HL-60/S4 treated with retinoic acid at 250 ng/mL for 4 days and 3 days (cell line): Measurements from ENCODE around the gene IGF1R.

Source experiments
- in situ Hi-C: fragments of 300-500 bp; cut with MboI; formaldehyde crosslinking; loops from 2 replicates; pipeline ENCODE4 v1.7.0; 2022; ENCODE audit warnings: low sequenced_read_pairs

The IGF1R gene

DNA sequence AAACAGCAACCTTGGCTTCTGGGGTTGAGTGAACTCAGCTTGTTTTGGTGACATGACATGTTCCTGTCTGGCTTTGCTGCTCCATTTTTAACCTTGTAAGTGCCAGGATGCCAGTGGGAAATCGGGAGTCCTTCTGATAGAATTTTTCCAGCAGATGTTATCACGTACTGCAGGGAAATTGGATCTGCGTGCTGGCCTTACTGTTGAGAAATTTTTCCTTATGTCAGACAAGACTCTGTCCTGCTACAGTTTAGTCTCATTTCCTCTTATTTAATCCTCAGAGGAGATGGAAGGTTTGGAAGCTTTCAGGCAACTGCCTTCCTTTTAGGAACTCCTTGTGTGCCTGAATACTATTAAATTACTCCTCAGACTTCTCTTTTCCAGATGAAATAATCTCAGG, 278.7 kb downstream of the IGF1R start:
- in situ Hi-C loops, result no loop called here

DNA sequence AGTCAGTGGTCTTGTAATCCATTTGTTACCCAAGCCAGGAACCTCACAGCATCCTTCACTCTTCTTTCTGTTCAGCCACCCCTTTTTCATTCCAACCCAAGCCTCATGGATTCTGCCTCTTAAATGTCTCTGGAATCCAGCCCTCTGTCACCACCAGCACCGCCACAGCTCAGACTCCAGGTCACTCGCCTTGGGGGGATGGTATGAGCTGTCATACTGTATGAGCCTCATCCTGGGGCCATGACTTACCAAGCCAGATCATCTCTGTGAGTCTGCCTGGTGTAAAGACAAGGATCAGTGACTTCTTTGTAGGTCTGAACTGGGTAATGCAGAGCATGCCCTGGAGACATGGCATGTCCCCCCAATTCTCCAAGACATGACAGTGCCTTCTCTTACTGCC, 279.7 kb downstream of the IGF1R start:
- in situ Hi-C loops, result no loop called here

DNA sequence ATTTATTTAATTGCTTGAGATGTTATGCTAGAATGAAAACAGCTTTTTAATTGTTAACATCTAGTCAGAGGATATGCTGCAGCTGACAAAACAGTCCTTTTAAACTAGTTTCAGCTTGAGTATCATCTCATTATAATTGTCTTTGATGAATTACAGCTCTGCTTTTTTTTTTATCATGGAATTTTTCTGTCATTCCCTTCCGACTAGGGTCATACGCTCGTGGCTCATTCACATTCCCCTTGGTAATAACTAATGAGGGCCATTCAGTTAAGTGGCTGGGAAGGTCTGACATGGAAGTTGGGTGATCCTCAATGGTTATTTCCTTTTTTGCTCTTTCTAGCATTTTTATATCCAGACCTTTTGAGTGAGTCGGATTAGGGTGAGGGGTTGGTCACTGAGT, 282.2 kb downstream of the IGF1R start:
- in situ Hi-C loops, result no loop called here

DNA sequence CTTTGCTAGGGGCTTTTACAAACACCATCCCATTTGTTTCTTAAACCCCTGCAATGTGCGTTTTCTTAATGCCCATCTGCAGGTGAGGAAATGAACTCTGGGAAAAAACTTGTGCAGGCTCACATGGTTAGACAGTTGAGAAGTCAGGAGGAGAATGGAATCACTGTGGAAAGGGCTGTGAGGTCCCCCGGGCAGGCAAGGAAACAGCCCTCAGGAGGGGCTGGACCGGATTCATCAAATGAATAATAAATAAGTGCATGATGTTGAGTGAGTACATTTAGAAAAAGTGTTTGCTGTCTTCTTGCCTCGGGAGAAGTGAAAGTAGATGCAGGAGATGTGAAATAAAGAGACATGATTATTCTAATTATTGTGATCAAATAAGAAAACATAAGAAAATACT, 282.7 kb downstream of the IGF1R start:
- in situ Hi-C loops, result no loop called here

DNA sequence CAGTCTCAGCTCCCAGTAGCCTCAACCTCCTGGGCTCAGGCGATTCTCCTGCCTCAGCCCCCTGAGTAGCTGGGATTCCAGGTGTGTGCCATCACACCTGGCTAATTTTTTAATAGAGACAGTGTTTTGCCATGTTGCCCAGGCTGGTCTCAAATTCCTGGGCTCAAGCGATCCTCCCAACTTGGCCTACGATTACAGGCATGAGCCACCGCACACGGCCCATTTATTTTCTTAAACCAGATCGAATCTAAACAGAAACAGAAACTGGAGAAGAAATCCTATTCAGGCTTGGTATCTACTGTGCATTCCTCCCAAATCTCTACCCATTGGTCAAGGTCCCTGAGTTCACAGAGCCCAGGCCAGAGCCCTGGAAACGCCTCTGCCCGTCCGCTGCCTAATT, 285.1 kb downstream of the IGF1R start:
- in situ Hi-C loops, result no loop called here

DNA sequence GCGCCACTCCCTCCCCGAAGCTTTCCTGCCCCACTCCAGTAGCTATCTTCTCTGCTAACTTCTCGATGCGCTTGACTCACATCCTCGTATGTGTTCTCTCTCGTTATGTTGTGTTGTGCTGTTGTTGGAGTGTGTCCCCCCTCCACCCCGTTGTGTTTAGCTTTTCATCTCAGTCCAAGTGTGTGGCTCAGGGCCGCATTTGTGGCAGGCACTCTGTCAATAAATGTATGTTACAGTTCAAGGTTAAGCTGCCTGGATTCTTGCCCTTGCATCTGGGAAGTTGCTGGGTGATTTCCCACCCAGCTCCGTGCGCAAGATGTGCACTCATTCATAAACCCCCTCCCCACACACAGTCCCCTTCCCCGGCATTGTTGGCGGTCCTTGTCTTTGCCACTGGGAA, 287.4 kb downstream of the IGF1R start:
- in situ Hi-C loops, result no loop called here

DNA sequence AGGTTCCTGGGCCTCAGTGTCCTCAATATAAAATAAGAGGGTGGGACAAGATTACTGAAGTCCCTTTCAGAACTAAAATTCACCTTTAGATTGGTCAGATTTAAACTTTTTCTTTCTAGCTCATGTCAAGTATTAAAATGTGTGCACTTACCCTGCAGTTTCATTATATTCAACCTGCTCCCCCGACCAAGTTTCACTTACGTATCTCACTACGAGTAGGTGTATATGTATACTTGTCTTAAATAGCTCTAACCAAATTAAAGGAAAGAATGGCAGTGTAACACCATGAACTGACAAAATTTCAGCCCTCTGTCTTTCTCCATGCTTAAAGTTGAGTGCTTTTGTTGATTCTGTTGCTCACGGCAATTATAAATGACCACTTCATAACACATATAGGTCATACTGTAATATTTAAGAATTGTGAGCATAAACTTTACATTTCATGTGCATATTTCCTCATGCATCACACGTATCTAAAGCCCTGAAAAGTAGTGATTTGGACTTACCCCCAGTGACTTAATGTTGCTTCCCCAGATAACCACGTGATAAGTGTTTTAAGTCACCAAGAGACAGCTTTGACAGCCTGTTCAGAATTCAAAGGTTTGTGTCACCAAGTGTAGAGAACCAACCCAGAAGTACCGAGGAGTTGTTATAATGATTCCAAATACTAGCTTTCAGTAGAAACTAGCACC, 289.2 kb downstream of the IGF1R start:
- in situ Hi-C loops, result no loop called here

DNA sequence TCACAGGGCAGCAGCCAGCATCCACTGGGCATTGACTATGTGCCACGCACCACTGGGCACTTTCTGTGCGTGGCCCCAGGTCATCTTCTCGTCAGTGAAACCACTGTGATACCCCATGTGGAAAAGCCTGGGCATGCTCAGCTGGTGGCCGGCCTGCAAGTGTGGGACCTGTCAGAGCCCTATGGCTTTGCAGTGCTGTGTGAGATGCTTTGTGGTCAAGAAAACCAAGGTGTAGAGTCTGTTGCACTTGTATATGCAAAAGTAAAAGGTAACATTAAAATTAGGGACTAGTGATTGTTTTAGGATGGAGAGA, 289.7 kb downstream of the IGF1R start:
- in situ Hi-C loops, result no loop called here

DNA sequence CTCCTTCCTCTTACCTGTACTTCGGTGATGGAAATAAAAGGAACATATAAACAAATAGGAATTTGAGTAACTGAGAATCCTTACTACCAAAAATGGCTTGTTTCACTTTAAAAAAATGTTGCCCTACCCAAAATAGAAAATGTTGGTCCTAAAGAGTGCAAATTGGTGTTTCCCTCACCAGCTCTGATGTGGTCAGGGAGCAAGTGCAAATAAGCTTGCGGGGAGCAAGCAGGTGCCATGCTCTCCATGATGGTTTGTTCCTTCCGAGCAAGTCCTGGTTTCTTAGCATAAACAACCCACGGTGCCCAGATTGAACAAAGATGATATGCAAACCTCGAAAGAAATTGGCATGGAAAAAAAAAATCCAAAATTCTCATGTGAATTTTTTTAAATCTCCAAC, 290.5 kb downstream of the IGF1R start:
- in situ Hi-C loops, result no loop called here

DNA sequence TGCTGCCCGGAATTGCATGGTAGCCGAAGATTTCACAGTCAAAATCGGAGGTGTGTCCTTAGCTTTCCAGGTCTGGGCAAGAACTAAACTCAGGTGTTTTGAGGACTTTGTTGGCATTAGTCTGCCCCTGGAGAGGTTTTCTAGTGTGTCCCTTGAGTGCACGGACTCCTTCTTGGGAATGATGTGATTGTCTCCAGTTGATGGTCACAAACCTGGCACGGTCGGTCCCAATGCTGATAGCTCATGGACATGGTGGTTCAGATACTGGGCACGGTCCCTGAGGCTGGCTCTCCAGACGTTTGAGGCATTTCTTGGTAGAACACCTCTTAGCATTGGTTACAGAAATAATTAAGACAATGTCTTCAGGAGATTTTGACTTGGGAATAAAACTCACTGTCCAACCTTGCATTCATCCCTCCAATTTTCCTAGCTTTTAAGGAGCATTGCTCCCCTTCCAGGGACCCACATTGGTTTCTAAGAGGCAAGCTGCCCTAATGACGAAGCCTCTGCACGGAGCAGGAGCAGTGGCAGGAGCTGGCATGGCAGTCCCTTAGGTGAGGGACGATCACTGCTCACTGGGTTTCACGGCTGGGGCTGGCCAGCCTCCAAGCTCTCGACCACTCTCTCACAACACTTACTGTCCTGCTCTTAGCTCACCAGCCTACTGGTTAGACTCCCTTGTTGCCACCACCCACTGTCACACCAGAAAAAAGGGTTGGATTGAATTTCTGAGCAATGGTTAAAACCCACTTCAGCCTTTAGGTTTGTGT, 291.2 kb downstream of the IGF1R start:
- in situ Hi-C loops, result no loop called here

DNA sequence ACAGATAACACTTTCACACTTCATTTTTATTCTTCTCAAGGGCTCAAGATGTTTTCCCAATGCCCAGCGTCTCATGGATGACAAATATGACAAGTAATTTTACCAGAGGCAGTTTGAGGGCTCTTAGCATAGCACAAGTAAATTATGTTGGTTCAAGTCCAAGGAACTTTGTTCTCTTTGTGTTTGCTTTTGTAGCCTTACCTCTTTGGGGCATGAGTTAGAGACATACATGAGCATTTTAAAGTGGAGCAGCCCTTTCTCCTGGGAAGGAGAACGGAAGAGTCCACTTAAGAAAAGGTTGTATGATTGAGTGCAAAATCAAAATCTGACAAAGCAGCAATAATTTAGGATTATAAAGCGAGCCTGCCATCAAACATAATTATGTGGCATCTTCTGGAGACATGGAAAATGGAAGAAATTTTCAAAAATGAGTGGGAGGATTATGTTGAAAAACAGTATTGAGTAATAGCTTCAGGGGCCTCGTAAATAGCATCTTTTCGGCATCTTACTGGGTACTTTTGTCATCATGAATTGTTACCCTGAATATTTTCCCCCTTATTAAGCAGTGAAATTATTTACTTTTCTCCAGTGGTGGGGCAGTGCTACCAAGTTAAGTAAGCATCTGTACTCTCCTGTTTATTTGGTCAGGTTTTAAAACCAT, 293.4 kb downstream of the IGF1R start:
- in situ Hi-C loops, result no loop called here

DNA sequence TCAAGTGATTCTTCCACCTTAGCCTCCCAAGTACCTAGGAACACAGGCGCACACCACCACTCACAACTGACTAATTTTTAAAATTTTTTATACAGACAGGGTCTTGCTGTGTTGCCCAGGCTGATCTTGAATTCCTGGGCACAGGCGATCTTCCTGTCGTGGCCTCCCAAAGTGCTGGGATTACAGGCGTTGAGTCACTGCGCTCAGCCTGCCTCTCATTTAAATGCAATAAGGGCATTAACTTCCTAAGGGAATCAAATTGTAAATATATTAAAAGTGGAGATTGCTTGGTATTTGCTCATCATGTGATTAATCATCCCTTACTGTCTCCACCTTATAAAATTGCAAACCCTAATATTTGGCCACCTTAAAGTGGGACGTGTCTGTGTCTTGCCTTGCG, 294.1 kb downstream of the IGF1R start:
- in situ Hi-C loops, result no loop called here

DNA sequence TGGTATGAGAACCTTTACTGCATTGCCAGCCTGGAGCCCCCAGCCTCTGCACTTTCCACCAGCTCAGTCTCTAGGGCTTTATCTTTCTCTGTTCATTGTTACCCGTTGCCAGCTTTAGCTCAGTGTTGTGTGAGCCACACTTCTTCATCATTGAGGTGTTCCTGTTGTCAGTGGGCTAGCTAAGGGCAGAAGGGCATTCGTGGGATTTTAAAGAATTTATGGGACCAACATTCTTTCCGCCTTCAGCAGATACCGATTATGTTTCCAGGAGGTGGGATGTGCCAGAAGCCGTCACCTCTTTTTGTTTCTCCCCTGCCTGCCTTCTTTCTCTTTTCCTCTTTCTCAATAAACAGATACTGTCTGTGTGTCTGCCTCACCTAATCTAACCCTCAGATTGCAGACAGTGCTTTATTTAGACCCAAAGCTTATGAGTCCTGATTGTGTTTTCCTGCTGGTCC, 294.7 kb downstream of the IGF1R start:
- in situ Hi-C loops, result no loop called here

DNA sequence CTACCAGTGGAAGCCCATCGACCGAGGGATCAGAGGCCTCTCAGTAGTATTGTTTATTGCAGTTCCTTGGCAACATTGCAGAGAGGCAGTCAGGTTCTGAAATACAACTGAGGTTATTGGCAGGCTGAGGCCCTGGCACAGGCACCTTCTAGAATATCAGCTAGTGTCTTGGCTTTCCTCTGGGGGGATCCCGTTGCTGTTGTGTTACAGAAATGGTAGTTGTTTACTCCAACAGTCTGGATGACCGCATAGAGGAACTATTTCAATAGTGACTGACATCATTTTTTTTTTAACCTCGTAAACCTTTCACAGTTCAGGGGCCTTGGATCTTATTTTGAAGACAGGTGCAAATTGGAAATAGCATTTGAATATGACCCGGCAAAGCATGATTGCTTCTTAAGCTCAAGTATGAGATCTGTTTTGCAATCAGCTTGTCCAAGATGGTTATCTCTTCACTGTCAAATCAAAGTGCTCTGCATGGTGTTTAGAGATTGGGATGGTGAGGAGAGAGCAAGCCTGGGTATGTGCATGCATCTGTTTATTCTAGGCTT, 295.3 kb downstream of the IGF1R start:
- in situ Hi-C loops, result no loop called here

DNA sequence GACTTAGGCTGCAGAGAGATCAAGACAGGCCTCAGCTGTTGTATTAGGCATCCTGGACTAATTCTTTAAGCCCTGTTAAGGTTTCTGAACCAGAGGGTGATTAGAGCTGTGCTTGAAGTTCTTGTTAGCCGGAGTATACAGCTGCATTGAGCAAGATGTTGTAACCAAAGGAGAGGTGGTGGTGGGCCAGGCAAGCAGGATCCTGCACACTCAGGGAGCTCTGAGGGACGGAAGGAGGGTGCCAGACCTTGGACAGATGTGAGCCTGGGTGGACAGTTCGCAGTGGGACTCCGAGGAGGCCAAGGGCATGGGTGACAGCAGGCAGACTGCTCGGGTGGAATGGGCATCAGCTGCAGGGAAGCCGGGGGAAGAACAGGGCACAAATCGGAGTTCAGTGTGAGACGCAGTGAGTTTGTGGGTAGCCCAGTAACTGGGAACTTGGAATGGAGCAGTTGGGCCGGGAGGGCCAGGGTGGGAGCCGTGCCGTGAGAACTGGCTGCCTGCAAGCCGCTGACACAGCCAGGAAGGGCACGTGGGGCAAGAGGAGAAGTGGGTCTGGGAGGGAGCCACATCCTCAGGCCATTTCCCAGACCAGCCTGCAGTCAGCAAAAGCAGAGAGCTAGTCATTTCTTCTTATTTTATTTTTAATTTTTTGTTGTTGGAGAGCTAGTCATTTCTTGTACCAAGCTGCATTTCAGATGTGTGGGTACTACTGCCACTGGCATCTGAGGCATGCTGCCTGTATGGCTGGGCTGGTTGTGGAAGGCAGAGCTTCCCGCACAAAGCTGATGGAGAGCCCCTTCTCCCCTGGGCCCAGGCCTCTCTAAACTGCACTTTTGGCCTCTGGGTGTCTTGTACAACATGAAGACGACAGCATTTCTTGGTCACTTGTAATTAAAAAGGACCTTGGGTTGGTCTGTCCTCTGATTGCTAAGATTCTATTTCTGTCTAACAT, 298.2 kb downstream of the IGF1R start:
- in situ Hi-C loops, result no loop called here

DNA sequence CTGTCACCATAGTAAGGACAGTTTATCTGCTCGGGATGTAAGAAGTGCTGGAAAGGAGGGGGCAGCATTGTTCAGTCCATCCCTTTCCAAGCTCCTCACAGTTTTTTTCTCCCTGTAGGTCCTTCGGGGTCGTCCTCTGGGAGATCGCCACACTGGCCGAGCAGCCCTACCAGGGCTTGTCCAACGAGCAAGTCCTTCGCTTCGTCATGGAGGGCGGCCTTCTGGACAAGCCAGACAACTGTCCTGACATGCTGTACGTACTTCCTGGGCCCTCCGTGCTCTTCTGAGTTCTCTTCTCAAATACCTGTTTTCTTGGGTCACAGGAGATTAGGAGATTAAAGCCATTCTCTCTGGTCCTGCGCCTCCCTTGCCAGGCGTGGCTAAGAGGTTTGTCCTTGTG, 300.1 kb downstream of the IGF1R start:
- in situ Hi-C loops, result no loop called here

DNA sequence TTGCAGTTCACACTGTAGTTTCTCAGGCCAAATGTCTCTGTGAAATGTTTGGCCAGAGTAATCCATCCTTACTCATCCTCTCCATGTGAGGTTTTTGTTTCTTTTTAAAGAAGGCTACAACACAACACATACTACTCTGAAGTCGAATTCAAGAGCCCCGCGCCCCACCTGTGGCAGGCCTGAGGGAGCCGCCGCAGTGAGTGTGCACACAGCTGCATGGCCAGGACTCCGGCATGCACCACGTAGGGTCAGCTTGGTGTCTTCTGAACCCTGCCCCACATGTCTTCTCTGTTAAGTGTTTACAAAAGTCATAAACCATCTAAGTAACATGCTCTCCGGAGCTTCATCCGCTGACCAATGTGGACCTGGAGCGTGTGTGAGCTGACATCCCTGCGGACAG, 300.6 kb downstream of the IGF1R start:
- in situ Hi-C loops, result no loop called here

DNA sequence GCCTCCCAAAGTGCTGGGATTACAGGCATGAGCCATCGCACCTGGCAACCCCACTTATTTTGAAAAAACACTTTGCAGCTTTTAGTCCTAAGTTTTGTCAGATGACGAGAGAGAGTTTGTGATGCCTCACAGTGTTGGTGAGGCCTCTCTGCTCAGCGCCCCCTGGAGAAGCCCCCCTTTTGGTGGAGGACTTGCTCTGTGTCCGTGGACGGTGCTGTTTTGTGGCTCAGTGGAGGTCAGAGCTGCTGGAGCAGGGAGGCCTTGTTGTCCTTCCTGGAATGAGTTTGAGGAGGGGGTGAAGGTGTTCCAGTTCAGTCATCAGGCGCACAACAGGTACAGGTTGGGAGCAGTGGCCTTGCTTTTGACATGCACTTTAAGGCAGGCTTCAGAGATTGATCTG, 301.3 kb downstream of the IGF1R start:
- in situ Hi-C loops, result no loop called here

DNA sequence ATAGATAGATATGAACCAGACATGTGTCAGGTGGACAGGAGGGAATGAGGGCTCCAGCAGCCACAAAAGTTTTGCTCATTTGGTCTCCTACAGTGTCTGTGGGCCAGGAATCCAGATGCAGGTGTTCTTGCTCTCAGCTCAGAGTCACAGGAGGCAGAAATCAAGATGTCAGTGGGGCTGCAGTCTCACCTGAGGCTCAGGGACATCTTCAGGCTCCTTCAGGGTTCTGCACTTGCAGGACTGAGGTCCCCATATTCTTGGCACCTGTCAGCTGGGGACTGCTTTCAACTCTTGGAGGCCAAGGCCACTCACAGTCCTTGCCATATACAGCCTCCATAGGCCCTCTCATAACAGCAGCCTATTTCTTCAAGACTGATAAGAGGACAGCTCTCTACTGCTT, 301.9 kb downstream of the IGF1R start:
- in situ Hi-C loops, result no loop called here

DNA sequence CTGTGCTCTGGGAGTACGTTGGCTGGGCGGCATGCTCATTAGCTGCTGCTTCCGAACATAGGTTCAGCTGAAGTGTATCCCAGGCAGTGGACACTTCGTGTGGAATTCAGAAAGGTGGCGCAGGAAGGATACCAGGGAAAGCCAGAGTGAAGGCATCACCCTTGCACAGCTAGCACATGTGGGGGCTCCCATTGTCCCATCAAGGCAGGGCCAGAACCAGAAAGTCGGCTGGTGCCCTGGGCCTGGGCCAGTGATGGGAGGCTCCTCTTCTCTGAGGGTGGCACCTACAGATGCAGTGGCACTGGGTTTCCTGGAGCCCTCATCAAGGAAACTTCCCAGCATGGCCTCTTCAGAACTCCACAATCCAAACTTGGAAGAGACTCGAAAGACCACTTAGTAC, 302.7 kb downstream of the IGF1R start:
- in situ Hi-C loops, result no loop called here
